K562 (cell line): ENCODE results near the gene KCNAB1. TPM values are rescaled to one million over a fixed set of nuclear protein-coding genes. Genes with fewer than 3 reads are reported as not detected.

ENCODE experiments used
- CBFA2T2 ChIP-seq: fragments of 450-650 bp; conservative IDR thresholded peaks from 2 replicates; pipeline ENCODE4 v1.6.1; 2017; ENCODE audit warnings: mild to moderate bottlenecking
- CBX5 ChIP-seq: IDR thresholded peaks from 2 replicates; pipeline ENCODE4 v1.6.1; 2014; ENCODE audit warnings: low read depth, borderline replicate concordance
- CHD4 ChIP-seq: fragments of 200-600 bp; sonication (generic); IDR thresholded peaks from 3 replicates; pipeline ENCODE4 v1.6.1; 2012; ENCODE audit warnings: low read depth, mild to moderate bottlenecking, mixed read lengths, low read length, inconsistent platforms; ENCODE audit not compliant: insufficient read depth, insufficient replicate concordance, poor library complexity, severe bottlenecking
- DPF2 ChIP-seq: fragments of 450-650 bp; IDR thresholded peaks from 2 replicates; pipeline ENCODE4 v1.6.1; 2016
- FIP1L1 ChIP-seq: fragments of 200-400 bp; formaldehyde crosslinking; IDR thresholded peaks from 2 replicates; pipeline ENCODE4 v1.6.1; 2018; ENCODE audit warnings: mild to moderate bottlenecking, low read depth, low read length; ENCODE audit not compliant: poor library complexity, severe bottlenecking
- FOXK2 ChIP-seq, 2 experiments: fragments of 450-650 bp; IDR thresholded peaks in 1 of 2; conservative IDR thresholded peaks in 1 of 2; 2 replicates each; pipeline ENCODE4 v1.6.1; 2016; ENCODE audit warnings: low read depth in 2 of 2, mild to moderate bottlenecking in 1 of 2
- MTA2 ChIP-seq: fragments of 450-650 bp; IDR thresholded peaks from 2 replicates; pipeline ENCODE4 v1.6.1; 2016; ENCODE audit warnings: low read depth
- MTA3 ChIP-seq: fragments of 450-650 bp; formaldehyde crosslinking; IDR thresholded peaks from 2 replicates; pipeline ENCODE4 v1.6.1; 2017; ENCODE audit warnings: mild to moderate bottlenecking, borderline replicate concordance
- NR2C2 ChIP-seq, 2 experiments: fragments of 200-800 bp in 1 of 2; sonication (Bioruptor generic) in 1 of 2; sonication (generic) in 1 of 2; formaldehyde crosslinking in 1 of 2; IDR thresholded peaks; 2 replicates each; pipeline versions ENCODE4 v1.6.1 to v1.8.0; 2016 to 2022; ENCODE audit warnings: mild to moderate bottlenecking in 1 of 2, missing compliant biosample characterization in 1 of 2, missing genetic modification characterization in 1 of 2, missing genetic modification reagents in 1 of 2
- POU5F1 ChIP-seq: fragments of 150-350 bp; IDR thresholded peaks from 2 replicates; pipeline ENCODE4 v1.6.1; 2014; ENCODE audit warnings: borderline replicate concordance, low read length, low read depth, mild to moderate bottlenecking; ENCODE audit not compliant: partially characterized antibody
- TAF9B ChIP-seq: fragments of 450-650 bp; IDR thresholded peaks from 2 replicates; pipeline ENCODE4 v1.6.1; 2018; ENCODE audit warnings: mild to moderate bottlenecking; ENCODE audit not compliant: partially characterized antibody
- TRIM24 ChIP-seq, 2 experiments: fragments of 450-650 bp; IDR thresholded peaks; 2 replicates each; pipeline ENCODE4 v1.6.1; 2016
- U2AF2 ChIP-seq: fragments of 200-400 bp; formaldehyde crosslinking; optimal IDR thresholded peaks from 2 replicates; pipeline ENCODE3; 2017; ENCODE audit warnings: low read depth, mild to moderate bottlenecking, low read length
- ZNF316 ChIP-seq: fragments of 450-650 bp; IDR thresholded peaks from 2 replicates; pipeline ENCODE4 v1.6.1; 2016
- ZNF707 ChIP-seq: fragments of 250-450 bp; sonication (Bioruptor Pico); conservative IDR thresholded peaks from 2 replicates; pipeline ENCODE4 v1.8.0; 2022; ENCODE audit warnings: inconsistent platforms, mild to moderate bottlenecking, moderate library complexity
- polyA plus RNA-seq, 8 experiments: library from polyadenylated mRNA; depleted of rRNA in 4 of 8; stranded (reverse) in 5 of 8; unstranded in 3 of 8; fragments of >200 nt; fragmentation: Nextera tagmentation in 2 of 8; fragmentation: Illumina TruSeq in 1 of 8; extraction: Ambion mirVana in 2 of 8; extraction: Trizol in 1 of 8; gene quantifications; 2 replicates each; pipeline versions ENCODE4 v1.2.1 to v1.2.3, GENCODE V29; 2011 to 2014; ENCODE audit warnings: inconsistent platforms in 1 of 8, missing spikeins in 1 of 8
- total RNA-seq, 7 experiments: library from RNA; depleted of rRNA in 6 of 7; stranded (reverse); fragments of >200 nt in 6 of 7; fragmentation: Illumina TruSeq in 2 of 7; extraction: Trizol in 2 of 7; gene quantifications; 2 replicates each; pipeline versions ENCODE4 v1.2.1 to v1.2.3, GENCODE V29; 2011 to 2021; ENCODE audit warnings: low replicate concordance in 1 of 7
- TF ChIP-seq, protein P1 (sequence below): fragments of 450-650 bp; IDR thresholded peaks from 2 replicates; pipeline ENCODE4 v1.6.1; 2016; ENCODE audit warnings: borderline replicate concordance
- TF ChIP-seq, protein P2 (sequence below): fragments of 450-650 bp; IDR thresholded peaks from 2 replicates; pipeline ENCODE4 v1.7.1; 2018; ENCODE audit warnings: mild to moderate bottlenecking, low read depth; ENCODE audit not compliant: partially characterized antibody
- TF ChIP-seq, protein P3 (sequence below): sonication (generic); formaldehyde crosslinking; IDR thresholded peaks from 2 replicates; pipeline ENCODE4 v1.8.0; 2022; ENCODE audit warnings: mild to moderate bottlenecking, missing genetic modification reagents
- TF ChIP-seq, protein P4 (sequence below): fragments of 250-450 bp; sonication (Bioruptor Pico); IDR thresholded peaks from 2 replicates; pipeline ENCODE4 v1.5.0; 2021
- TF ChIP-seq, protein P5 (sequence below): sonication (generic); formaldehyde crosslinking; IDR thresholded peaks from 2 replicates; pipeline ENCODE4 v1.4.0; 2020; ENCODE audit warnings: mild to moderate bottlenecking, missing genetic modification reagents

Gene KCNAB1
- total and polyA plus RNA-seq, 9 of the 15 experiments (the other 6 are each of a cell fraction or from before 2014, with no cell fraction given), result 0.14 to 1.2 (median 0.51) TPM

DNA sequence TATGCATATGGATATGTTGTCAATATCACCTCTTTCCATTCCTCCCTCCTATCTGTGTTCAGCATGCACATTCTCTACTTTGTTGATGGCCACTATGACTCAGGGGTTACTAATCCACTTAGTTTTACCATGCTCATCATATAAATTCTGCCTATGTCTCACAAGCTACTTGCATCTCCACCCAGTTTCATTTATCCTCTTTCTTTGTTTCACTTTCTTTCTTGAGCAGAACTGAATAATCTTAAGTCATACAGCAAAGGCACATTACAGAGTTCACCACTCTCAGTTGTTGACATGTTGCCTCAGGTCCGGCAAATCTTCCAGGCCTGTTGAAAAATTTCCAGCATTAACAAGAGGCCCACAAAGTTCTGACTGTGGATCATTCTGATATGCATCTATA lies 363.0 kb downstream of the KCNAB1 start (continued):
- TF ChIP-seq FIP1L1, result no peak
- TF ChIP-seq, protein P1, sequence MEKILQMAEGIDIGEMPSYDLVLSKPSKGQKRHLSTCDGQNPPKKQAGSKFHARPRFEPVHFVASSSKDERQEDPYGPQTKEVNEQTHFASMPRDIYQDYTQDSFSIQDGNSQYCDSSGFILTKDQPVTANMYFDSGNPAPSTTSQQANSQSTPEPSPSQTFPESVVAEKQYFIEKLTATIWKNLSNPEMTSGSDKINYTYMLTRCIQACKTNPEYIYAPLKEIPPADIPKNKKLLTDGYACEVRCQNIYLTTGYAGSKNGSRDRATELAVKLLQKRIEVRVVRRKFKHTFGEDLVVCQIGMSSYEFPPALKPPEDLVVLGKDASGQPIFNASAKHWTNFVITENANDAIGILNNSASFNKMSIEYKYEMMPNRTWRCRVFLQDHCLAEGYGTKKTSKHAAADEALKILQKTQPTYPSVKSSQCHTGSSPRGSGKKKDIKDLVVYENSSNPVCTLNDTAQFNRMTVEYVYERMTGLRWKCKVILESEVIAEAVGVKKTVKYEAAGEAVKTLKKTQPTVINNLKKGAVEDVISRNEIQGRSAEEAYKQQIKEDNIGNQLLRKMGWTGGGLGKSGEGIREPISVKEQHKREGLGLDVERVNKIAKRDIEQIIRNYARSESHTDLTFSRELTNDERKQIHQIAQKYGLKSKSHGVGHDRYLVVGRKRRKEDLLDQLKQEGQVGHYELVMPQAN, result no peak
- no peak for TF ChIP-seq NR2C2 (CRISPR knock-in tag; IDR thresholded peaks at IDR 0.05)
- 0 out of 2 replicates have a peak, but pooled peaks have one; percentile 24 for TF ChIP-seq NR2C2 (tag; IDR thresholded peaks at IDR 0.05)
- TF ChIP-seq, protein P2, sequence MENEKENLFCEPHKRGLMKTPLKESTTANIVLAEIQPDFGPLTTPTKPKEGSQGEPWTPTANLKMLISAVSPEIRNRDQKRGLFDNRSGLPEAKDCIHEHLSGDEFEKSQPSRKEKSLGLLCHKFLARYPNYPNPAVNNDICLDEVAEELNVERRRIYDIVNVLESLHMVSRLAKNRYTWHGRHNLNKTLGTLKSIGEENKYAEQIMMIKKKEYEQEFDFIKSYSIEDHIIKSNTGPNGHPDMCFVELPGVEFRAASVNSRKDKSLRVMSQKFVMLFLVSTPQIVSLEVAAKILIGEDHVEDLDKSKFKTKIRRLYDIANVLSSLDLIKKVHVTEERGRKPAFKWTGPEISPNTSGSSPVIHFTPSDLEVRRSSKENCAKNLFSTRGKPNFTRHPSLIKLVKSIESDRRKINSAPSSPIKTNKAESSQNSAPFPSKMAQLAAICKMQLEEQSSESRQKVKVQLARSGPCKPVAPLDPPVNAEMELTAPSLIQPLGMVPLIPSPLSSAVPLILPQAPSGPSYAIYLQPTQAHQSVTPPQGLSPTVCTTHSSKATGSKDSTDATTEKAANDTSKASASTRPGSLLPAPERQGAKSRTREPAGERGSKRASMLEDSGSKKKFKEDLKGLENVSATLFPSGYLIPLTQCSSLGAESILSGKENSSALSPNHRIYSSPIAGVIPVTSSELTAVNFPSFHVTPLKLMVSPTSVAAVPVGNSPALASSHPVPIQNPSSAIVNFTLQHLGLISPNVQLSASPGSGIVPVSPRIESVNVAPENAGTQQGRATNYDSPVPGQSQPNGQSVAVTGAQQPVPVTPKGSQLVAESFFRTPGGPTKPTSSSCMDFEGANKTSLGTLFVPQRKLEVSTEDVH, result no peak
- TF ChIP-seq POU5F1, result no peak
- TF ChIP-seq, protein P3, sequence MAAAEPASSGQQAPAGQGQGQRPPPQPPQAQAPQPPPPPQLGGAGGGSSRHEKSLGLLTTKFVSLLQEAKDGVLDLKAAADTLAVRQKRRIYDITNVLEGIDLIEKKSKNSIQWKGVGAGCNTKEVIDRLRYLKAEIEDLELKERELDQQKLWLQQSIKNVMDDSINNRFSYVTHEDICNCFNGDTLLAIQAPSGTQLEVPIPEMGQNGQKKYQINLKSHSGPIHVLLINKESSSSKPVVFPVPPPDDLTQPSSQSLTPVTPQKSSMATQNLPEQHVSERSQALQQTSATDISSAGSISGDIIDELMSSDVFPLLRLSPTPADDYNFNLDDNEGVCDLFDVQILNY (CRISPR knock-in tag), result no peak
- TF ChIP-seq TRIM24 (IDR thresholded peaks at IDR 0.05), result peak in 1 of 2 experiments; percentile 24; a peak in 1 of 4 replicates
- TF ChIP-seq TAF9B, result peak; percentile 72
- TF ChIP-seq ZNF316, result peak; percentile 85
- TF ChIP-seq FOXK2 (conservative IDR thresholded peaks at IDR 0.05 in 1 of 2, IDR thresholded peaks at IDR 0.05 in 1 of 2; ENCODE audit: low read depth in 2 of 2), result peak; percentile 80 to 87
- 0 out of 2 replicates have a peak, but pooled peaks have one; percentile 20 for TF ChIP-seq MTA3
- TF ChIP-seq CBX5, result no peak
- TF ChIP-seq ZNF707 (CRISPR knock-in tag), result no peak
- TF ChIP-seq MTA2, result peak; percentile 60; the same call in 1 of the 2 replicates
- TF ChIP-seq CBFA2T2, result peak; percentile 67
- TF ChIP-seq, protein P4, sequence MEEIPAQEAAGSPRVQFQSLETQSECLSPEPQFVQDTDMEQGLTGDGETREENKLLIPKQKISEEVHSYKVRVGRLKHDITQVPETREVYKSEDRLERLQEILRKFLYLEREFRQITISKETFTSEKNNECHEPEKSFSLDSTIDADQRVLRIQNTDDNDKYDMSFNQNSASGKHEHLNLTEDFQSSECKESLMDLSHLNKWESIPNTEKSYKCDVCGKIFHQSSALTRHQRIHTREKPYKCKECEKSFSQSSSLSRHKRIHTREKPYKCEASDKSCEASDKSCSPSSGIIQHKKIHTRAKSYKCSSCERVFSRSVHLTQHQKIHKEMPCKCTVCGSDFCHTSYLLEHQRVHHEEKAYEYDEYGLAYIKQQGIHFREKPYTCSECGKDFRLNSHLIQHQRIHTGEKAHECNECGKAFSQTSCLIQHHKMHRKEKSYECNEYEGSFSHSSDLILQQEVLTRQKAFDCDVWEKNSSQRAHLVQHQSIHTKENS (CRISPR knock-in tag), result no peak
- TF ChIP-seq CHD4, result no peak
- TF ChIP-seq U2AF2, result no peak
- TF ChIP-seq, protein P5, sequence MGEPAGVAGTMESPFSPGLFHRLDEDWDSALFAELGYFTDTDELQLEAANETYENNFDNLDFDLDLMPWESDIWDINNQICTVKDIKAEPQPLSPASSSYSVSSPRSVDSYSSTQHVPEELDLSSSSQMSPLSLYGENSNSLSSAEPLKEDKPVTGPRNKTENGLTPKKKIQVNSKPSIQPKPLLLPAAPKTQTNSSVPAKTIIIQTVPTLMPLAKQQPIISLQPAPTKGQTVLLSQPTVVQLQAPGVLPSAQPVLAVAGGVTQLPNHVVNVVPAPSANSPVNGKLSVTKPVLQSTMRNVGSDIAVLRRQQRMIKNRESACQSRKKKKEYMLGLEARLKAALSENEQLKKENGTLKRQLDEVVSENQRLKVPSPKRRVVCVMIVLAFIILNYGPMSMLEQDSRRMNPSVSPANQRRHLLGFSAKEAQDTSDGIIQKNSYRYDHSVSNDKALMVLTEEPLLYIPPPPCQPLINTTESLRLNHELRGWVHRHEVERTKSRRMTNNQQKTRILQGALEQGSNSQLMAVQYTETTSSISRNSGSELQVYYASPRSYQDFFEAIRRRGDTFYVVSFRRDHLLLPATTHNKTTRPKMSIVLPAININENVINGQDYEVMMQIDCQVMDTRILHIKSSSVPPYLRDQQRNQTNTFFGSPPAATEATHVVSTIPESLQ (CRISPR knock-in tag), result no peak
- peak; percentile 82 for TF ChIP-seq DPF2
